ENCODE measurements around the gene THBD.

DNA sequence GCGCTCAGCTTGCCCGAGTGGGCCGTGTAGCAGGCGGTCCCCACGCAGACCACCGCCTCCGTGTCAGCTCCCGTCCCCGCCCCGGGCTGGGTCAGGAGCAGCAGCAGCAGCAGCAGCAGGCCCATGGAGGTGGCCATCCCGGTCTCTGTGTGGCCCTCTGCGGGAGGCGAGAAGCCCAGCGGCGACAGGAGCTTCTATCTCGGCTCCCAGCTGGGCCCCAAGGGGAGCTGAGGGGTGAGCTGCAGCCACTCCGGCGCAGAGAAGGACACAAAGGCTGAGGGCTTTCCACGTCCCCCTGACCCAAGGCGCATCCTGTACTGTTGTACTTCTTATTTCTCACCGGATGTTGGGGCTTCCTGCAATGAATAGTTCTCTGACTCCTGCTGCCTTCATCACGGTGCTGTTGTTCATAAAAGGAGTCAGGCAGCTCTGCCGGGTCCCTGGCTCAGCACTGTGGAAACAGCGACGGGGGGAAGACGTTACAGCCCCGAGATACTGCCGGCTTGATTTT is 36.6 kb upstream of the THBD start, which contains the start of gene CD93:
- no peak for TF ChIP-seq POLR2A (IDR thresholded peaks at IDR 0.05; ENCODE audit: low read length)
- TF ChIP-seq GATA1 (IDR thresholded peaks at IDR 0.05; ENCODE audit: low read depth, low read length), result no peak
